Measurements from ENCODE around the gene COL15A1. TPM values are rescaled to one million over a fixed set of nuclear protein-coding genes. Genes with fewer than 3 reads are reported as not detected.

COL15A1 gene
- total RNA-seq, 1 experiment from 2014 or later: 0.22 TPM

DNA sequence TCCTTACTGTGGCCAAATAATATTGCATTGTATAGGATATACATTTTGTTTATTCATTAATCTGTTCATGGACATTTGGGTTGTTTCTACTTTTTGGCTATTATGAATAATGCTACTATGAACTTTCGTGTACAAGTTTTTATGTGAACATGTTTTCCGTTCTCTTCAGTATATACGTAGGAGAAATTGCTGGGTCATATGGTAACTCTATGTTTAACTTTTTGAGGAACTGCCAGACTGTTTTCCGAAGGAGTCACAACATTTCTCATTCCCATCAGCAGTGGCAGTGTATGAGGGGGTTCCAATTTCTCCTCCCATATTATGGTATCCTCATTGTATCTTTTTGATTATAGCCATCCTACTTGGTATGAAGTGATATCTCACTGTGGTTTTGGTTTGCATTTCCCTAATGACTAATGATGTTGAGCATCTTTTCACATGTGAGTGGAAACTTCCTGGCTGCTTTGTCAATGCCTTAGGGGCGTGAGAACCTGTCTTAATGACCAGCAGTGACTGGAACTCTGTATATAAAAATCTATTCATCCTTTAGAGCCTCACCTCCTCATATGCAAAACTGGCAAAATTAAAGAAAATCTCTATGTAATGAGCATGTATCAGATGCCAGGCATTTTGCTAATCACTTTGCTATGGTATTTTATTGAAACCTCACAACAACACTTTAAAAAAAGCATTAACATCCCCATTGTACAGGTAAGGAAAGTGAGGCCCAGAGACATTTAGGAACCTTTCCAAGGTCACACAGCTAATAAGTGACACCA is 113.4 kb downstream of the COL15A1 start:
- H3K4me1 Mint-ChIP-seq: no peaks in the 10 kb centered on the region
- ATAC-seq: no peak

DNA sequence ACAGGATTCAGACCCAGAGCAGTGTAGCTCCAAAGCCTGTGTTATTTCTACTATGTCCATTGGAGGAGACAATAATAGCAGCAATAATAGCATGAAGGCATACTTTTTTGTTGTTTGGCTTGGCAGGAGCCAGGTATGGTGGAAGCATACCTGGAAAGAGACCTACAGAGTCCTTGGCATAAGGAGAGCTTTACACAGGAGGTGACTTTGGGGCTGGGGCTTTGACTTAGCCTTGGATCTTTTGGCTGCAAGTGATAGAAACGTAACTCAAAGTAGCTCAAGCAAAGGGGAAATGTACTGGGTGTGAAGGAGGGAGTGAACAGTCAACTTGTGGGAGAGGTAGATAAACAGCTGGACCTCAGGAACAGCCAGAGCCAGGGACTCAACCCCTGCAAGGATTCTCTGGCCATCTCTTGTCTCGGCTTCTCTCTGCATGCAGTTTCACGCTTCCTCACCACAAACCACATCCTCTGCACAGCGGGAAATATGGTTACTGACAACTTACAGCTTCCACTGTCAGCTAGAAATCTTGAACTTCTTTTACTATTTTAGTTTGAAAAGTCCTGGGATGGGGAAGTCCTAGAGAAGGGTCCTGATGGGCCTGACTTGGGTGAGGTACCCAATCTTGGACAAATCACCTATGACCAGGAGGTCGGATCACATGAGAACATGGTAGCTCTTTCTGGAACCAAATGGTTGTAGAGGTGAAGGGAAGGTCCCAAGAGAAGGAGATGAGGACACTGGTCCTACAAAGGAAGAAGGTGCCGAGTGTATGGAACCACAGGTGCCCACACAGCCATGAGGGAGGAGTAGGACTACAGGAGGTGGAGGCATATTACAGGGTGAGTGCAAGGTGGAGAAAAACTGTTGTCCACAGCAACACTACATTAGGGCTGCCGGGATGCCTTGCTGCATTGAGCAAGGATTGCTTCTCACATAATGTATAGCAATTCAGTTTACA is 114.2 kb downstream of the COL15A1 start:
- ChIA-PET CTCF (no interaction called here), POLR2A (no interaction called here)
- ATAC-seq: no peak
- TF ChIP-seq, protein P1, sequence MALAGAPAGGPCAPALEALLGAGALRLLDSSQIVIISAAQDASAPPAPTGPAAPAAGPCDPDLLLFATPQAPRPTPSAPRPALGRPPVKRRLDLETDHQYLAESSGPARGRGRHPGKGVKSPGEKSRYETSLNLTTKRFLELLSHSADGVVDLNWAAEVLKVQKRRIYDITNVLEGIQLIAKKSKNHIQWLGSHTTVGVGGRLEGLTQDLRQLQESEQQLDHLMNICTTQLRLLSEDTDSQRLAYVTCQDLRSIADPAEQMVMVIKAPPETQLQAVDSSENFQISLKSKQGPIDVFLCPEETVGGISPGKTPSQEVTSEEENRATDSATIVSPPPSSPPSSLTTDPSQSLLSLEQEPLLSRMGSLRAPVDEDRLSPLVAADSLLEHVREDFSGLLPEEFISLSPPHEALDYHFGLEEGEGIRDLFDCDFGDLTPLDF (CRISPR knock-in tag; IDR thresholded peaks at IDR 0.05): no peak
- TF ChIP-seq ZNF416 (CRISPR knock-in tag; IDR thresholded peaks at IDR 0.05) (no peak), CBFB (CRISPR knock-in tag; IDR thresholded peaks at IDR 0.05; ENCODE audit: low read depth) (no peak), ZNF138 (CRISPR knock-in tag; conservative IDR thresholded peaks at IDR 0.05) (no peak), ZNF396 (CRISPR knock-in tag; IDR thresholded peaks at IDR 0.05; ENCODE audit: borderline replicate concordance) (no peak), ZNF232 (CRISPR knock-in tag; IDR thresholded peaks at IDR 0.05) (no peak), MXD4 (CRISPR knock-in tag; IDR thresholded peaks at IDR 0.05; ENCODE audit: borderline replicate concordance) (no peak)
- TF ChIP-seq, protein P2, sequence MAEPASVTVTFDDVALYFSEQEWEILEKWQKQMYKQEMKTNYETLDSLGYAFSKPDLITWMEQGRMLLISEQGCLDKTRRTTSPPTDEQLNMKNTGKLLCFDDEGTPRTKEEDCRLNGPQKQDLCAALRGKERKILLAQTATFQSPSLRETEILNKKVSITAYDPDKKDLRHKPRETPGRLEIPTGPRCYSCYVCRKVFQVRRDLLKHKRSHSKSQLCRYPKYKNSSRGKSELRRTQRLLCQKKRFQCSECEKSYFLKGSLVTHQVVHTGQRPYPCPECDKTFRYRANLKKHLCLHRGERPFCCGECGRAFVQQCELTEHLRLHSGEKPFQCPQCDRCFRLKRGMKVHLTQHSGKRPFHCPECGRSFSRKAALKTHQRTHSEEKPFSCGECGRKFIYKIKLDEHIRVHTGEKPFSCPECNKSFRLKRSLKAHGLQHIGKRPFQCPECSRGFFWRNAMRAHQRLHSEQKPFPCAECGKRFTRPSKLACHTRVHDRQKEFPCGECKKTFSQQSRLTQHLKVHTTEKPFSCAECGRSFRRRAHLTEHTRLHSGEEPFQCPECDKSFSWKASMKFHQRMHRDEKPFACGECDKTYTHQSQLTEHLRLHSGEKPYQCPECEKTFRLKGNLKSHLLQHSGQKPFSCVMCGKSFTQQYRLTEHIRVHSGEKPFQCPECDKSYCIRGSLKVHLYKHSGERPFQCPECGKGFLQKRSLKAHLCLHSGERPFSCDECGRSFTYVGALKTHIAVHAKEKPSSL (CRISPR knock-in tag; conservative IDR thresholded peaks at IDR 0.05): no peak
- TF ChIP-seq, protein P3, sequence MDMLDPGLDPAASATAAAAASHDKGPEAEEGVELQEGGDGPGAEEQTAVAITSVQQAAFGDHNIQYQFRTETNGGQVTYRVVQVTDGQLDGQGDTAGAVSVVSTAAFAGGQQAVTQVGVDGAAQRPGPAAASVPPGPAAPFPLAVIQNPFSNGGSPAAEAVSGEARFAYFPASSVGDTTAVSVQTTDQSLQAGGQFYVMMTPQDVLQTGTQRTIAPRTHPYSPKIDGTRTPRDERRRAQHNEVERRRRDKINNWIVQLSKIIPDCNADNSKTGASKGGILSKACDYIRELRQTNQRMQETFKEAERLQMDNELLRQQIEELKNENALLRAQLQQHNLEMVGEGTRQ (CRISPR knock-in tag; IDR thresholded peaks at IDR 0.05): no peak
- no peaks in the 10 kb centered on the region for H3K4me1 Mint-ChIP-seq
- no peak overlapping the region; the same call in 1 of the 2 replicates for H3K27ac Mint-ChIP-seq
- no peak for DNase-seq (ENCODE audit: low spot score)
- no peaks in the 10 kb centered on the region for H3K36me3 Mint-ChIP-seq
- 0 out of 2 replicates have a peak, but pooled peaks cover 4% of the 10 kb centered on the region for H3K9me3 Mint-ChIP-seq
- no peak overlapping the region for H3K4me3 Mint-ChIP-seq
- peaks cover 3% of the 10 kb centered on the region for H3K27me3 Mint-ChIP-seq (ENCODE audit: low read depth)

More for the DNA sequence above, 113.4 kb downstream of the COL15A1 start:
- CTCF ChIA-PET: no interaction called here
- Mint-ChIP-seq H3K9me3 (0 out of 2 replicates have a peak, but pooled peaks cover 4% of the 10 kb centered on the region), H3K36me3 (no peaks in the 10 kb centered on the region), H3K4me3 (no peak overlapping the region), H3K27me3 (ENCODE audit: low read depth) (peaks cover 3% of the 10 kb centered on the region), H3K27ac (no peak overlapping the region)
- POLR2A ChIA-PET: no interaction called here
- no peak for DNase-seq (ENCODE audit: low spot score)
- TF ChIP-seq JAZF1 (CRISPR knock-in tag; IDR thresholded peaks at IDR 0.05): no peak
- TF ChIP-seq, protein P4, sequence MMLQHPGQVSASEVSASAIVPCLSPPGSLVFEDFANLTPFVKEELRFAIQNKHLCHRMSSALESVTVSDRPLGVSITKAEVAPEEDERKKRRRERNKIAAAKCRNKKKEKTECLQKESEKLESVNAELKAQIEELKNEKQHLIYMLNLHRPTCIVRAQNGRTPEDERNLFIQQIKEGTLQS (CRISPR knock-in tag; conservative IDR thresholded peaks at IDR 0.05): no peak

DNA sequence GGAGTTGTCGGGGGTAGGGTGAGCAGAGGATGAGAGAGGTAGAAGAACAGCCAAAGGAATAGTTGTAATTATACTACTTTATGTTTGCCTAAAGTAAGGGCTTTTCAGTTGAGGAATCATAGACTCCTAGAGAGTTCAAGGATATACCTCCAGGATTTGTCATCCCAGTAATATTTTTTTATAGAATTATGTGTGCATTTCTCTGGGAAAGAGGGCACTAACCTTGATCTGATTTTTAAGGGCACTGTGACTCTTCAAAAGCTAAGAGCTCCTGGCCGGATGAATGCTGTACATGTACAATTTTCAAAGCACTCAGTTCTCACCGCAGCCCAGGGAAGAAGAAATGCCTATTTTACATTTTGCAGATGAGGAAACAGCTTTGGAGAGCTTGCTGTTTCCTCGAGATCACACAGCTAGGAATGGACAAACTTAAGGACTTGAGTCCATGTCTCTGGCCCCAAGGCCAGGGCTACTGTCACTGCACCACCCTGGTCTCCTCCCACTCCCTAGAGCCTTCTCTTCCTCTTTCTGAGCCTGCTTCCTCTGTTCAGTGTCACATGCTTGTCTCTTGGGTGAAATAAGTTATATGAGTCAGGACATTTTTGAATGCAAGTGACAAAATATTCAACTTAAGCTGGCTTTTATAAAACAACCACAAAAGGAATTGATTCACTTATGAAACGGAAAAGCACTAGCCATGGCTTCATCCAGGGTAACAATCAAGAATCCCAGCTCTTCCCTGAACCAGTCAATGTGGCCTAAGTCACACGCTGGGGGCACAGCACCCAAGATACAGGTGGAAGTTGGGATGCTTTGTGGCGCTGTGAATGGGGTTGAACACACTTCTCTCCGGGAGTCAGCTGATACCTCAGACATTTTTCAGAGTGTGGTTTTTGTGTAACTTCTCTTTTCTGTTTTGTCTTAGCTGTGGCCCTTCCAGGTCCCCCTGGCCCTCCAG is 115.5 kb downstream of the COL15A1 start:
- ChIA-PET POLR2A (interaction anchor here (0.7 kb wide), 1 partner anchor 13 kb away, joined by 4 read pairs; no protein-coding TSS in a partner anchor), CTCF (interaction anchor here (0.7 kb wide), 1 partner anchor 125 kb away, joined by 3 read pairs; no protein-coding TSS in a partner anchor)
- DNase-seq (ENCODE audit: low spot score) (no peak), ATAC-seq (no peak)
- peaks cover 3% of the 10 kb centered on the region for H3K27me3 Mint-ChIP-seq (ENCODE audit: low read depth)
- TF ChIP-seq, protein P5, sequence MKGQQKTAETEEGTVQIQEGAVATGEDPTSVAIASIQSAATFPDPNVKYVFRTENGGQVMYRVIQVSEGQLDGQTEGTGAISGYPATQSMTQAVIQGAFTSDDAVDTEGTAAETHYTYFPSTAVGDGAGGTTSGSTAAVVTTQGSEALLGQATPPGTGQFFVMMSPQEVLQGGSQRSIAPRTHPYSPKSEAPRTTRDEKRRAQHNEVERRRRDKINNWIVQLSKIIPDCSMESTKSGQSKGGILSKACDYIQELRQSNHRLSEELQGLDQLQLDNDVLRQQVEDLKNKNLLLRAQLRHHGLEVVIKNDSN (CRISPR knock-in tag; IDR thresholded peaks at IDR 0.05): no peak
- TF ChIP-seq NR3C1 (CRISPR knock-in tag; conservative IDR thresholded peaks at IDR 0.05; ENCODE audit: low read depth) (no peak), SP1 (CRISPR knock-in tag; conservative IDR thresholded peaks at IDR 0.05) (no peak)
- H3K27ac Mint-ChIP-seq: no peak overlapping the region
- 0 out of 2 replicates have a peak, but pooled peaks cover 4% of the 10 kb centered on the region for H3K9me3 Mint-ChIP-seq
- H3K36me3 Mint-ChIP-seq: no peaks in the 10 kb centered on the region
- H3K4me3 Mint-ChIP-seq: no peak overlapping the region
- H3K4me1 Mint-ChIP-seq: no peaks in the 10 kb centered on the region

All from WTC11 (cell line).